WI38 (cell line): ENCODE data around the gene AMPD2.

Experiments
- H3K4me3 ChIP-seq: 2 replicates; pipeline ENCODE4 v1.5.1; 2011; ENCODE audit warnings: low read depth, mild to moderate bottlenecking, control low read depth, low read length
- TF ChIP-seq, protein P1 (sequence below): IDR thresholded peaks from 2 replicates; pipeline ENCODE4 v1.5.1; 2012; ENCODE audit warnings: low read depth, mild to moderate bottlenecking, control low read depth, low read length

The AMPD2 gene

GRCh38 chr1:109637446-109637845 lies 17.8 kb downstream of the AMPD2 start:
- TF ChIP-seq, protein P1, sequence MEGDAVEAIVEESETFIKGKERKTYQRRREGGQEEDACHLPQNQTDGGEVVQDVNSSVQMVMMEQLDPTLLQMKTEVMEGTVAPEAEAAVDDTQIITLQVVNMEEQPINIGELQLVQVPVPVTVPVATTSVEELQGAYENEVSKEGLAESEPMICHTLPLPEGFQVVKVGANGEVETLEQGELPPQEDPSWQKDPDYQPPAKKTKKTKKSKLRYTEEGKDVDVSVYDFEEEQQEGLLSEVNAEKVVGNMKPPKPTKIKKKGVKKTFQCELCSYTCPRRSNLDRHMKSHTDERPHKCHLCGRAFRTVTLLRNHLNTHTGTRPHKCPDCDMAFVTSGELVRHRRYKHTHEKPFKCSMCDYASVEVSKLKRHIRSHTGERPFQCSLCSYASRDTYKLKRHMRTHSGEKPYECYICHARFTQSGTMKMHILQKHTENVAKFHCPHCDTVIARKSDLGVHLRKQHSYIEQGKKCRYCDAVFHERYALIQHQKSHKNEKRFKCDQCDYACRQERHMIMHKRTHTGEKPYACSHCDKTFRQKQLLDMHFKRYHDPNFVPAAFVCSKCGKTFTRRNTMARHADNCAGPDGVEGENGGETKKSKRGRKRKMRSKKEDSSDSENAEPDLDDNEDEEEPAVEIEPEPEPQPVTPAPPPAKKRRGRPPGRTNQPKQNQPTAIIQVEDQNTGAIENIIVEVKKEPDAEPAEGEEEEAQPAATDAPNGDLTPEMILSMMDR = no peak
- no peak overlapping the region for H3K4me3 ChIP-seq

DNA sequence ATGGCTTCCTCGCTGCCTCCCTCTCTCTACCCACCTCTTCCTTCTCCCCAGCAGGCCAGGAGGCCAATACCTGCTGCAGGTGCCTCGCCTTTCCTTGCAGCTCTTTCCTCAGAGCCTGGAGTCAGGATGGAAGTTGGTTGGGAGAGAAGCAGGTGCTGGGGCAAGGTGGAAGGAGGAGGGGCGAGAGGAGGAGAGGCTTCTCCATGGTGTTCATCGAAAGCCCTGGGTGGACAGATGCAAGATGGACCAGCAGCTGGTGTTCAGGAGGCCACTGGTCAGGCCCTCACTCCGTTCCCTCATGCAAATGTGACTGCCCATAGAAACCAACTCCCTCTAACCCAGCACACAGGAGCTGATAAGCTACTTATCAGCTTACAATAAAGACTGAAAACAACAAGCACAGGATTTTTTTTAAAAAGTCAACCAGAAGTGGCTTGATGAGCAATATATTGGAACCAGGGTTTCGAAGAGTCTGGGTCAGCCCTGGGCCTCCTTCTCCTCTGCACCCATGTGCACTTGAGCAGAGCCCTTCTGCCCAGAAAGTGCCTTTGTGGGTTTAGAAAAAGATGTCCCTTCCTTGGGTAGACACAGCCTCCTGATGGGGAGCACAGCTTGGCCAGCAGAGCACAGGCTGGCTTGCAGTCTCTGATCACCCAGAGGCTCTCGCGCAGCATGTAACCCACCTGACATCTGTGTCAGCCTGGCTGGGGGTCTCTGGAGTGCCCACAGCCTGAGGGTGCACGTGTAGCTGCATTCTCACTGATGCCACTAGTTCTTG lies 19.6 kb downstream of the AMPD2 start:
- H3K4me3 ChIP-seq = no peak overlapping the region
- TF ChIP-seq, protein P1 = no peak

DNA sequence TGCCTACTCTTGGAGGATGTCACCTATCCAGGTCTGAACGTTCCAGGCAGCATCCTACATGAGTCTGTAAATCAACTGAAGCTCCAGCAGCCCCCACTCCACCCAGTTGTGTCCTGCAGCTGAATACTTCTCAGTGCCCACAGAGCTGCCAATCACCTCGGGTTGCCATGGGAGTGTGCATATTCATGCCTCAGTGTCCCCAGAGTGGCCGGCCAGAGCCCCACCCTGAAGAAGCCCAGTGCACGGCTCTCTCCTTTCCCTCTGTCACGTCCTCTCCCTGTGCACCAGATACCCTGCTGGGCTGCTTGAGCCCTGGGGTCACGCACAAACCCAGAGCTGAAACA lies 20.2 kb downstream of the AMPD2 start:
- TF ChIP-seq, protein P1 = no peak
- H3K4me3 ChIP-seq = no peak overlapping the region

- H3K4me3 ChIP-seq = no peak overlapping the region
- TF ChIP-seq, protein P1 = peak; percentile 93
Measured at GRCh38 chr1:109640285-109640865, 20.7 kb downstream of the AMPD2 start.

DNA sequence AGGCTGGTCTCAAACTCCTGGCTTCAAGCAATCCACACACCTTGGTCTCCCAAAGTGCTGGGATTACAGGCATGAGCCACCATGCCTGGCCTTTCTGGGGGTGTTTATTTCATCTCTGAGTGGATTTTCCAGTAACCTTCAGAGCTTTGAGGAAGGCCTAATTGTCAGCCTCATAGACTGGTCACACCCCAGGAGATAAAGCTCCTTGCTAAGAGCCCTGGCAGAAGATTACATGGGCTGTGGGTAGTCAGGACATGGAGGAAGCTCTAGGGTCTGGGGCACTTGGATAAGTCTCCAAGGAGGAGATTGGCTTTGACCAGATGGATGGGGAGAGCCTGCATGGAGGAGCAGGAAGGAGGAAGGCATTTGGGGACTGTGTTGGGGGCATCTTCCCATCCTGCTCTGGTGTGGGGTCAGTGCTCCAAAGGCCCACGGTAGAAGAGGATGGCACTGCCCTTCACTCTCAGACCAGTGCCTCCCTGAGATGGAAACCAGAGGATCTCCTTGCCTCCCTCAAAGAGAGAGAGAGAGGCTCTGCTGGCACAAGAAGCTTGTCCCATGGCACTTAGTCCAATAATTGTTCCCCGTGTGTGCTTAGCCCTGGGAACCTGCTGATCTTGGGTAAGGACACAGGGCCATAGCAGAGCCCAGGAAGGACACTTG lies 21.6 kb downstream of the AMPD2 start:
- TF ChIP-seq, protein P1 = no peak
- no peak overlapping the region for H3K4me3 ChIP-seq

DNA sequence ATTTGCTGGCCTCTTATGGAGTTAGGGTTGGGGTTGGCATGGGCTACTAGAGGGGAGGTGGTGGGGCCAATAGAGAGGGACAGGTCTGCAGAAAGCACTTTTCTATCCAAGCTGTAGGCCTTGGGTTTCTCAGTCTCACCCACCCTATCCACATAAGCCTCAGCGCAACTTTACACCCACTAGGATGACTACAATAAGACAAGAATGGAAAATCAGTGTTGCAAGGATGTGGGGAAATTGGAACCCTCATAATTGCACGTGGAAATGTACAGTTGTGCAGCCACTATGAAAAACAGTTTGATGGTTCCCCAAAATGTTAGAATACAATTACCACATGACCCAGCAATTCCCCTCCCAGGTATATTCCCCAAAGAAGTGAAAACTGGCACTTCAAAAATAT lies 22.2 kb downstream of the AMPD2 start:
- TF ChIP-seq, protein P1 = no peak
- no peak overlapping the region for H3K4me3 ChIP-seq

DNA sequence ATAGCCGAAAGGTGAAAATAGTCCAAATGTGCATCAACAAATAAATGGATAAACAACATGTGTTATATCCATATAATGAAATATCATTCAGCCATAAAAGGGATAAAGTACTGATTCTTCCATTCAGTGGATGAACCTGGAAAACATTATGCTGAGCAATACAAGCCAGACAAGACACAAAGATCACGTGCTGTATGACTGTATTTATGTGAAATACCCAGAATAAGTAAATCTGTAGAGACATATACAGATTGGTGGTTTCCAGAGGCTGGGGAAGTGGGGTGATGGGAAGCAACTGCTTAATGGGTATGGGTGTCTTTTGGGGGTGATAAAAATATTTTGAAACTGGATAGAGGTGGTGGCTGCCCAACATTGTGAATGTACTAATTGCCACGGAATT lies 23.0 kb downstream of the AMPD2 start:
- H3K4me3 ChIP-seq = no peak overlapping the region
- TF ChIP-seq, protein P1 = no peak
